GM10248 (cell line): Measurements from ENCODE around the gene ITGA1.

Experiments
- CTCF ChIA-PET: fragments of 300-600 bp; sonication (Branson Sonifier 250); formaldehyde crosslinking; extraction: SDS; loops from one replicate; lab custom pipeline; 2021; ENCODE audit warnings: antibody characterized with exemption; lab: Yijun Ruan, JAX
- POLR2A ChIA-PET: fragments of 350-650 bp; sonication (Branson Sonifier 250); formaldehyde crosslinking; extraction: SDS; loops from one replicate; lab custom pipeline; 2020; ENCODE audit warnings: antibody characterized with exemption; lab: Yijun Ruan, JAX
- DNase-seq: peaks from one replicate; pipeline ENCODE4 v3.0.0; 2012; ENCODE audit errors: extremely low spot score
- TF ChIP-seq, protein P1 (sequence below): IDR thresholded peaks from 2 replicates; pipeline ENCODE4 v1.5.1; 2012; ENCODE audit warnings: mild to moderate bottlenecking, low read depth; ENCODE audit errors: extremely low read depth, missing control alignments, control extremely low read depth

ITGA1 gene

GRCh38 chr5:52998552-52999313, 211.0 kb downstream of the ITGA1 start:
- TF ChIP-seq, protein P1, sequence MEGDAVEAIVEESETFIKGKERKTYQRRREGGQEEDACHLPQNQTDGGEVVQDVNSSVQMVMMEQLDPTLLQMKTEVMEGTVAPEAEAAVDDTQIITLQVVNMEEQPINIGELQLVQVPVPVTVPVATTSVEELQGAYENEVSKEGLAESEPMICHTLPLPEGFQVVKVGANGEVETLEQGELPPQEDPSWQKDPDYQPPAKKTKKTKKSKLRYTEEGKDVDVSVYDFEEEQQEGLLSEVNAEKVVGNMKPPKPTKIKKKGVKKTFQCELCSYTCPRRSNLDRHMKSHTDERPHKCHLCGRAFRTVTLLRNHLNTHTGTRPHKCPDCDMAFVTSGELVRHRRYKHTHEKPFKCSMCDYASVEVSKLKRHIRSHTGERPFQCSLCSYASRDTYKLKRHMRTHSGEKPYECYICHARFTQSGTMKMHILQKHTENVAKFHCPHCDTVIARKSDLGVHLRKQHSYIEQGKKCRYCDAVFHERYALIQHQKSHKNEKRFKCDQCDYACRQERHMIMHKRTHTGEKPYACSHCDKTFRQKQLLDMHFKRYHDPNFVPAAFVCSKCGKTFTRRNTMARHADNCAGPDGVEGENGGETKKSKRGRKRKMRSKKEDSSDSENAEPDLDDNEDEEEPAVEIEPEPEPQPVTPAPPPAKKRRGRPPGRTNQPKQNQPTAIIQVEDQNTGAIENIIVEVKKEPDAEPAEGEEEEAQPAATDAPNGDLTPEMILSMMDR = no peak
- DNase-seq = no peak
- POLR2A ChIA-PET = no interaction called here
- CTCF ChIA-PET = interaction anchor here (0.8 to 2.0 kb wide), 3 partner anchors 8 to 50 kb away, joined by 3 to 5 read pairs (median 4); no protein-coding TSS in a partner anchor

GRCh38 chr5:52999344-52999949, 211.7 kb downstream of the ITGA1 start:
- ChIA-PET POLR2A (no interaction called here), CTCF (interaction anchor here (0.8 to 2.0 kb wide), 3 partner anchors 9 to 51 kb away, joined by 3 to 5 read pairs (median 4); no protein-coding TSS in a partner anchor)
- TF ChIP-seq, protein P1 = no peak
- DNase-seq = no peak

DNA sequence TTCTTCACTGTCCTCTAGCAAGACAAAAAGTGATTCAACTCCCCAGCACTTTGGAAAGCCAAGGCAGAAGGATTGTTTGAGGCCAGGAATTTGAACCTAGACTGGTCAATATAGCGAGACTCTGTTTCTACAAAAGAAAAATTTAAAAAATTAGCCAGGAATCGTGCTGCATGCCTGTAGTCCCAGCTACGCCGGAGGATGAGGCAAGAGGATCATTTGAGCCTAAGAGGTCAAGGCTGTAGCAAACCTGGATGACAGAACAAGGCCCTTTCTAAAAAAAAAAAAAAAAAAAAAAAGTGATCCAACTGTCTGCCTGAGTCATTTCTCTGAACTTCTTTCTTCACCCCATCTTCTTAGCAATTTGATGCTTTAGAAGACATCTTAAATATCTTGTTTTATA, 213.8 kb downstream of the ITGA1 start:
- ChIA-PET CTCF (no interaction called here), POLR2A (no interaction called here)
- DNase-seq = no peak
- TF ChIP-seq, protein P1 = no peak

- ChIA-PET POLR2A (no interaction called here), CTCF (no interaction called here)
- no peak for DNase-seq
- TF ChIP-seq, protein P1 = no peak
These were observed 214.8 kb downstream of the ITGA1 start for GRCh38 chr5:53002491-53002890.

DNA sequence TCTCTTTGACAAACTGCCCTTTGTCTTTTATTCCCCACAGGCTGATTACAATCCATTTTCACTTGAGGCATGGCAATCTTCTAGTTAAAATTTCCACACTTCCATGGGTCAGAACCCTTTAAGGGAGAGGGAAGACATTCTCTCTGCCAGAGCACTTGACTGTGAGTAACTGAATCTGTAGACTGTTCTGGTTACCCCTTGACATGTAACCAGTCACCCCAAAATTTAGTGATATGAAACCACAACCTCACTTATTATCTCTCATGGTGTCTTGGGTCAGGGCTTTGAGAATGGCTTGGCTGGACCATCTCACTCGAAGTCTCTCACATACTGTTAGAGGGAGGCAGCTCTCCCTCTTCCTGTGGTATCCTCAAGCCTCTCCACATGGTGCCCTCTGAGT, 215.4 kb downstream of the ITGA1 start:
- no peak for DNase-seq
- ChIA-PET POLR2A (no interaction called here), CTCF (no interaction called here)
- TF ChIP-seq, protein P1 = no peak

GRCh38 chr5:53006911-53007890, 219.5 kb downstream of the ITGA1 start:
- ChIA-PET CTCF (no interaction called here), POLR2A (no interaction called here)
- TF ChIP-seq, protein P1 = no peak

More at GRCh38 chr5:53006911-53007890, 219.5 kb downstream of the ITGA1 start:
- DNase-seq = no peak
